GM10266 (cell line): ENCODE results near the gene GART.

Experiments used
- DNase-seq: peaks from one replicate; pipeline ENCODE4 v3.0.0; 2012; ENCODE audit errors: extremely low spot score
- CTCF ChIP-seq: IDR thresholded peaks from 2 replicates; pipeline ENCODE4 v1.5.1; 2012; ENCODE audit warnings: mild to moderate bottlenecking, low read depth; ENCODE audit not compliant: control insufficient read depth, insufficient read depth; ENCODE audit errors: missing control alignments

The GART gene

DNA sequence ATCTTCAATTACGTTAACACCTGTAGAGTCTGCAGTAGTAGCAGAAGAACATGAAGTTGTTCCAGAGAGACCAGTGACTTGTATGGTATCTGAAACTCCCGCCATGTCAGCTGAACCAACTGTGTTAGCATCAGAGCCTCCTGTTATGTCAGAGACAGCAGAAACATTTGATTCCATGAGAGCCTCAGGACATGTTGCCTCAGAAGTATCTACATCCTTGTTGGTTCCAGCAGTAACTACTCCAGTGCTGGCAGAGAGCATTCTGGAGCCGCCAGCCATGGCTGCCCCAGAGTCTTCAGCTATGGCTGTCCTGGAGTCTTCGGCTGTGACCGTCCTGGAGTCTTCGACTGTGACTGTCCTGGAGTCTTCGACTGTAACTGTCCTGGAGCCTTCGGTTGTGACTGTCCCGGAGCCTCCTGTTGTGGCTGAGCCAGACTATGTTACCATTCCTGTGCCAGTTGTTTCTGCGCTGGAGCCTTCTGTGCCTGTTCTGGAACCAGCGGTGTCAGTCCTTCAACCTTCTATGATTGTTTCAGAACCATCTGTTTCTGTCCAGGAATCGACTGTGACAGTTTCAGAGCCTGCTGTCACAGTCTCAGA, 11.2 kb upstream of the GART start:
- TF ChIP-seq CTCF, result no peak
- DNase-seq, result no peak

DNA sequence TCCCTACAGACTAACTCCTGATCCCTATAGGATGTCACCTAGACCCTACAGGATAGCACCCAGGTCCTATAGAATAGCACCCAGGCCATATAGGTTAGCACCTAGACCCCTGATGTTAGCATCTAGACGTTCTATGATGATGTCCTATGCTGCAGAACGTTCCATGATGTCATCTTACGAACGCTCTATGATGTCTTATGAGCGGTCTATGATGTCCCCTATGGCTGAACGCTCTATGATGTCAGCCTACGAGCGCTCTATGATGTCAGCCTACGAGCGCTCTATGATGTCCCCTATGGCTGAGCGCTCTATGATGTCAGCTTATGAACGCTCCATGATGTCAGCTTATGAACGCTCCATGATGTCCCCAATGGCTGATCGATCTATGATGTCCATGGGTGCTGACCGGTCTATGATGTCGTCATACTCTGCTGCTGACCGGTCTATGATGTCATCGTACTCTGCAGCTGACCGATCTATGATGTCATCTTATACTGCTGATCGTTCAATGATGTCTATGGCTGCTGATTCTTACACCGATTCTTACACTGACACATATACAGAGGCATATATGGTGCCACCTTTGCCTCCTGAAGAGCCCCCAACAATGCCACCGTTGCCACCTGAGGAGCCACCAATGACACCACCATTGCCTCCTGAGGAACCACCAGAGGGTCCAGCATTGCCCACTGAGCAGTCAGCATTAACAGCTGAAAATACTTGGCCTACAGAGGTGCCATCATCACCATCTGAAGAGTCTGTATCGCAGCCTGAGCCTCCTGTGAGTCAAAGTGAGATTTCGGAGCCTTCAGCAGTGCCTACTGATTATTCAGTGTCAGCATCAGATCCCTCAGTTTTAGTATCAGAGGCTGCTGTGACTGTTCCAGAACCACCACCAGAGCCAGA, 10.4 kb upstream of the GART start:
- TF ChIP-seq CTCF, result no peak
- DNase-seq, result no peak

DNA sequence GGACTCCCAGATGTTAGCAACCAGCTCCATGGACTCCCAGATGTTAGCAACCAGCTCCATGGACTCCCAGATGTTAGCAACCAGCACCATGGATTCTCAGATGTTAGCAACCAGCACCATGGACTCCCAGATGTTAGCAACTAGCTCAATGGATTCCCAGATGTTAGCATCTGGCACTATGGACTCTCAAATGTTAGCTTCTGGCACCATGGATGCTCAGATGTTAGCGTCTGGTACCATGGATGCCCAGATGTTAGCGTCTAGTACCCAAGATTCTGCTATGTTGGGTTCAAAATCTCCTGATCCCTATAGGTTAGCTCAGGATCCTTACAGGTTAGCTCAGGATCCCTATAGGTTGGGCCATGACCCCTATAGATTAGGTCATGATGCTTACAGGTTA, 9.7 kb upstream of the GART start:
- no peak for TF ChIP-seq CTCF
- DNase-seq, result no peak

GRCh38 chr21:33550772-33551660, 9.1 kb upstream of the GART start:
- TF ChIP-seq CTCF, result no peak
- DNase-seq, result no peak

DNA sequence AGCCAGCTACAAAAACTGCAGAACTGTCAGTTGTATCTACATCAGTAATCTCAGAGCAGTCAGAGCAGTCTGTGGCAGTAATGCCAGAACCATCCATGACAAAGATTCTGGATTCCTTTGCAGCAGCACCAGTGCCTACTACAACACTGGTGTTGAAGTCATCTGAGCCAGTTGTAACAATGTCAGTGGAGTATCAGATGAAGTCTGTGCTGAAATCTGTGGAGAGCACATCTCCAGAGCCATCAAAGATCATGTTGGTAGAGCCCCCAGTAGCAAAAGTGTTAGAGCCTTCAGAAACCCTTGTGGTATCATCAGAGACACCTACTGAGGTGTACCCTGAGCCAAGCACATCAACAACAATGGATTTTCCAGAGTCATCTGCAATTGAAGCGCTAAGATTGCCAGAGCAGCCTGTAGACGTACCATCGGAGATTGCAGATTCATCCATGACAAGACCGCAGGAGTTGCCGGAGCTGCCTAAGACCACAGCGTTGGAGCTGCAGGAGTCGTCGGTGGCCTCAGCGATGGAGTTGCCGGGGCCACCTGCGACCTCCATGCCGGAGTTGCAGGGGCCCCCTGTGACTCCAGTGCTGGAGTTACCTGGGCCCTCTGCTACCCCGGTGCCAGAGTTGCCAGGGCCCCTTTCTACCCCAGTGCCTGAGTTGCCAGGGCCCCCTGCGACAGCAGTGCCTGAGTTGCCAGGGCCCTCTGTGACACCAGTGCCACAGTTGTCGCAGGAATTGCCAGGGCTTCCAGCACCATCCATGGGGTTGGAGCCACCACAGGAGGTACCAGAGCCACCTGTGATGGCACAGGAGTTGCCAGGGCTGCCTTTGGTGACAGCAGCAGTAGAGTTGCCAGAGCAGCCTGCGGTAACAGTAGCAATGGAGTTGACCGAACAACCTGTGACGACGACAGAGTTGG, 8.2 kb upstream of the GART start:
- DNase-seq, result no peak
- no peak for TF ChIP-seq CTCF

- no peak for TF ChIP-seq CTCF
- no peak for DNase-seq
These were observed 4.2 kb upstream of the GART start for GRCh38 chr21:33546086-33546485.
